Hepatocyte (in vitro differentiated cells): ENCODE data around the gene GPC5.

Experiments used
- EZH2phosphoT487 ChIP-seq: fragments of 200-600 bp; sonication (generic); IDR thresholded peaks from one replicate; pipeline ENCODE4 v1.6.1; 2018; ENCODE audit warnings: antibody characterized with exemption, mild to moderate bottlenecking, low read depth, moderate library complexity; ENCODE audit not compliant: unreplicated experiment, severe bottlenecking
- TF ChIP-seq, protein P1 (sequence below): fragments of 200-600 bp; sonication (generic); IDR thresholded peaks from 2 replicates; pipeline ENCODE4 v1.5.1; 2016; ENCODE audit warnings: antibody characterized with exemption, mild to moderate bottlenecking; ENCODE audit not compliant: poor library complexity

DNA sequence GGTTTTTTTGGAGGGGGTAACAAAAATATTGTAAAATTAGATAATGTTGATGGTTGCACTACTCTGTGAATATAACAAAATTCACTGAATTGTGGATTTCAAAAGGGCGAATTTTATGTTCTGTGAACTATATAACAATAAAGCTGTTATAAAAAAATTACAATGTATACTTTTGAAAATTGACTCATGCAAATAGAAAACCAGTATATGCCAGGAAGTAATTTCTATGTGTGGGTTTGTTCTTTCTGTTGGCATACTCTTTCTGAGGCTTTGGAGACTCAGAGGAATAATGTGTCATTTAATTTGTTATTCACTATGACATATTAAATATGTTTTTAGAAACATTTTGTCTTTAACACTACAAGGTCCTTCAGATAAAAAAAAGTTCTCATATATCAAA, 310.1 kb downstream of the GPC5 start:
- TF ChIP-seq, protein P1, sequence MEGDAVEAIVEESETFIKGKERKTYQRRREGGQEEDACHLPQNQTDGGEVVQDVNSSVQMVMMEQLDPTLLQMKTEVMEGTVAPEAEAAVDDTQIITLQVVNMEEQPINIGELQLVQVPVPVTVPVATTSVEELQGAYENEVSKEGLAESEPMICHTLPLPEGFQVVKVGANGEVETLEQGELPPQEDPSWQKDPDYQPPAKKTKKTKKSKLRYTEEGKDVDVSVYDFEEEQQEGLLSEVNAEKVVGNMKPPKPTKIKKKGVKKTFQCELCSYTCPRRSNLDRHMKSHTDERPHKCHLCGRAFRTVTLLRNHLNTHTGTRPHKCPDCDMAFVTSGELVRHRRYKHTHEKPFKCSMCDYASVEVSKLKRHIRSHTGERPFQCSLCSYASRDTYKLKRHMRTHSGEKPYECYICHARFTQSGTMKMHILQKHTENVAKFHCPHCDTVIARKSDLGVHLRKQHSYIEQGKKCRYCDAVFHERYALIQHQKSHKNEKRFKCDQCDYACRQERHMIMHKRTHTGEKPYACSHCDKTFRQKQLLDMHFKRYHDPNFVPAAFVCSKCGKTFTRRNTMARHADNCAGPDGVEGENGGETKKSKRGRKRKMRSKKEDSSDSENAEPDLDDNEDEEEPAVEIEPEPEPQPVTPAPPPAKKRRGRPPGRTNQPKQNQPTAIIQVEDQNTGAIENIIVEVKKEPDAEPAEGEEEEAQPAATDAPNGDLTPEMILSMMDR: no peak
- no peak for TF ChIP-seq EZH2phosphoT487
